ENCODE data around the gene ZNF521. TPM values are rescaled to one million over a fixed set of nuclear protein-coding genes. Genes with fewer than 3 reads are reported as not detected.
"Not testable (repeated sequence)": the region's sequence is repeated elsewhere in the genome, so short reads cannot be mapped to it uniquely, and the experiment has no call there.

The ZNF521 gene
- polyA plus RNA-seq, 1 donor, result 42.2 TPM

DNA sequence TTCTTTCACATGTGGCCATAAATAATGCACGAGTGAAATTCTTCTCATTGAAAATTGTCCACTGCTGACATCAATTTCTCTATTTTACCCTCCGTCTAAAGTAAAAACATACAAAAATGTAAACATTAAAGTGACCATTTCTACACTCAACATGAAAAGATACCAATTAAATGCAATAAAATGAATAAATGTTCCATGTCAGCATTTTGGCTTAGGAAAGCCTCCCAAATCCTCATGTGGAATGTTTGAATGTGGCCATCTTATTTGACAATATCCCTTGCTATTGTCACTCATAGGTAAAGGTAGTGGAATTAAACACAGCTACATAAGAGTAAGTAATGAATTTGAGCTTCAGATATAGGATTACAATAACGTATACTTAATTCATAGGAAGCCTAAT, 60.8 kb downstream of the ZNF521 start:
- DNase-seq, result no peak

DNA sequence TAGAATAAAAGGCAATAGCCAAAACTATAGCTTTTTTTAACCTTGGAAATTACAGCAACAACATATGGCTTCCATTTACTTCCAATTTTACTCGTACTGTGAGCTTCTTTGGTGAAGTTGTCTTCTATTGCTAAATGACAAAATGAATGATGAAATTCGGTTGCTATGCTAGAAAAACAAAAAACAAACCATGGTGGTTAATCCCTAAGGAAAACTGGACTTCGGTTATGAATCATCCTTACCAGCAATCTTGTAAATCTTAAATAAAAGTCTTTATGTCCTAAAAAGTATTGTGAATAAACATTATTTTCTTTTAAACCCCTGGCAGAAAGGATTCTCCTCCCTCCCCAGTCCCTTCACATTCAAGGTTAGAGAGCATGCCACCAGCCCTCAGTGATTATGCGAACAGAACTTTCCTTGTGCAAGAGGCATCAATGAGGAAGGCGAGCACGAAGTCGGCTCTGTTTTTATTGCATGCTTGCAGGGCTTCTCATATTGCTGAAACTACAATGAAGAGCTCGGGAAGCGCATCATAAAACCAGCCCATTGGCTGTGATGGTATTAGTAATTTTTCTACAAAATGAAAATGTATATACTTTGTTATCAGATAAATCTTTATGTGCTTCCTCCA, 62.9 kb downstream of the ZNF521 start:
- DNase-seq, result no peak

DNA sequence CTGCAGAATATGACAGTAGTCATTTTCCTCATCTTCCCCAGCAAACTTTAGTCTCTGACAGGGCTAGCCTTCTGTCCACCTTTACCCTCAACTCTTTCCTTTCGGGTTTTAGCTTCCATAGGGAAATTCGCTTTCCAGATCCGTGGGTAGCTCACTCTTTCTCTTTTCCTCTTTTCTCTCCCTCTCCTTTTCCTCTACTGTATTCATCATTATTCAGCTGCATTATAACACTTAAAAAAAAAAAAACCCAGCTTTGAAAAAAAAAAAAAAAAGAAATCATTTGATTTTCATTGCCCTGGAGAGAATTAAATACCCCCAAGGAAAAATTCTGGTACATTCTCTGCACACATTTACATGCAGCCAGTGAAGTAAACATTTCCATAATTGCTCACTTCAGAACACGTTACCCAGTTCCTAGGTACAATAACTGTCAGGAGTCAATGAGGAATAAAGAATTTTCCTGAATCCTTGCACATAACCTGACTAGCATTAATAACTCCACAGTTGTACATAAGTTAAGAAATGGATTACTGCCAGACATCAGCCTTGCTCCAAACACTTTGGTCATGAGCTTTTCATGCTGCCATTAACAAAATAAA, 63.5 kb downstream of the ZNF521 start:
- no peak for DNase-seq

DNA sequence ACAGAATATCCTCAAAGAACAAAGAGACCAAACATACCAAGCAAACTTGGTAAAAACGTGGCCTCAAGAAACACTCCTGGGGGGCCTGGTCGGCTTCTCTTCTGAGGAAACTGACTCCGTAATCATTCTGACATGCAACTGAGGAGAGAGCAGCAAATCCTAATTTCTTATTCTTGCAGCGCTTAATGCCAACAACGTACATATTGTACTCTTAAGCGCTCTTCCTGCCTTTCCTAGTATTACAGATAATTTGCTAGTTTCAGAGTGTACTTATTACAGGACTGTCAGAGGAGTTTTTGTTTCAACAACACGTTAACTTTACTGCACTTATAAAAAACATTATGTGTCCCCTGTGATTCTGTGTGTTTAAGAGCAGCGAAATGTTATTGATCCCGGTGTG, 64.9 kb downstream of the ZNF521 start:
- DNase-seq, result no peak

DNA sequence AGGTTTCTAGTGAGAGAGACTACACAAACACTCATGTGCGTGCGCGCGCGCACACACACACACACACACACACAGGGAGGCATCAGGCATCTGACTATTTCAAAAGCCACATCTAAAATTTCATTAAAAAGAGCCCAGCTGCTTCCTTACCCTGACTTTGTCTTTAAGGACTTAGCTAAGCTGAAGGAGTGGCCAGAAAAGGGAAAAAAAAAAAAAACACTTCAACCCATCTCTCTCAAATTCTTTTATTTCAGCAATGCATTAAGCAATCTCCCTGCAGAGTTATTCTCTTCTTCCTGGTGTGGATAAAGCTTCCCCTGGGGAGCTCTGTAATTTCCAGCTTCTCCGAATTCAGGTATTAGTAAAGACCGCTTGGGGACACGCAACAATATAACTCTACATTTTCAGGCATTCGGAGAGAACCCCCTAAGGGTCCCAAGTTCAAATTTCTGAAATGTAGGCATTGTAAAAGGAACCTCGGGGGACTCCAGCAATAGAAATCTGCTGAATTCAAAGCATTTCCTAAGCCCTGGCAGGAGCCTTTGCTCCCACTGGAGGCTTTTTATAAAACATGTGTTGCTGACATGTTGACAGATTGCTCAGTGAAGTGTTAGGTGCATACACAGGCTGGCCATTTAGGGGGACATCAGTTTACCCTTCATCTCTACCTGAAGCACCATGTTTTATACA, 67.0 kb downstream of the ZNF521 start:
- DNase-seq, result no peak

DNA sequence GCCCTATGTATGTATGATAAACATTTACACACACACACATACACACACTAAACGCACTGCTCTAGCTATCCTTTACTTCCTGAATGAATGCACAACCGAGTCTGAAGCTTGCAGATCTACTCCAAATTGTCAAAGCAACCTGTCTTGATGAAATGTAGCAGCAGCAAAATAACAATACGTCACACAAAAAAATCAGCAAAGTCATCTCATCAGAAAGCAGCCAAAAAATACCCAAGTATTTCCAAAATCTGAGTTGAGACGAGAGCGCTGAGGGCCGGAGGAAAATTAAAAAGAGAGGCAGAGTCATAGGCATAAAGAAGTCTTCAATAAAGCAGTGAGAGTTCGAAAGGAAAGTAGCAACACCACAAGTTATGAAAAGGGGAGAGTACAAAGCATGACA, 67.7 kb downstream of the ZNF521 start:
- DNase-seq, result no peak

DNA sequence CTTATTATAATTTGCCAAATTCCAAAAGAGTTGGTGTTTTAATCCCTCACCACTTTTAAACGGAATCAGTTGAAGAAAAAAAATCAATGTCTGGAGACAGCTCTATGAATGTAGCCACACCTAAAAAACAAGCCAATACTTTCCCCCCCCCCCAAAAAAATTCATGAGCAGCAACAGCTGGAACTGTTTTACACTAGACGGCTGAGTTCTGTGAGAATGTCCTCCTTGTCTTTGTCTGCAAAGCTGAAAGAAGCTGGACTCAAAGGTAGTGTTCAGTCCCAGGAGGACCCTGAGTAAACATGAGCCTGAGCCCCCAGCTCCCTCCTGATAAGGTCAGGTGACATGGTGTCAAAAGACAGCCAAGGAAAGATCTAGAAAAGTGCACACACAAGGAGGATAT, 68.2 kb downstream of the ZNF521 start:
- no peak for DNase-seq

DNA sequence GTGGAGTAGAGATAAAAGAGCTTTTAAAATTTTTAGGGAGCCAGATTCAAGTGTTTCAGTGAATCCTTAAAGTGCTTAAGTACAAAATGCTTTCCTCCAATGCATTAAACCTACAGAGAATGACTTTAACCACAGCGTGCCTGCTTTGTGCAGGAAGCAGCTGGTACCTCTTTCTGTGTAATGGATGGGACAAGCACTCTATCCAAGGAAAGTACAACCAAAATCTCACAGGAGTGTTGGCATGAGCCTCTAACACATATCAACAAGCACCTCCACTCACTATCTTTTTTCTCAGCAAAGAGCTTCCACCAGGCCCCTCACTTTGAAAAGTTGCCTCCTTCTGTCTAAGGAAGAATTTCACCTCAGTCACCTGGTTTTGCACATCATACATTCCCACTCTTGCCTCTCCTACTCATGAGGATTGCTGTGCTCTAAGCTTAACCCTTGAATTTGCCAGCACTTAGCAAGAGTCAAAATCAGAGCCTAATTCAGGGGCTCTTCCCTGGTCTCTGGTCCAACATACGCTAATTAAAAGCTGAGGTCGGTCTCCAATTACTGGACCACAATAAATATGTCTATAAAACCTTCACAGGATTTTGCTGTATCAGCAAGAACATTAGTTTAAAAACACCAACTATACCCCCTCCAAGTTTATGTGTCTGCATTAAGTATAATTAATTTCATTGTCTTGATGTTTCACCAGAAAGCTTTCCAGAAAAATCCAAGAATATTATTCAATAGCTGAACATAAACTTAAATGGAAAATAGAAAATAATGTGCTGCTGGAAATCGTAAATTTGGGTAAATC, 68.9 kb downstream of the ZNF521 start:
- no peak for DNase-seq

DNA sequence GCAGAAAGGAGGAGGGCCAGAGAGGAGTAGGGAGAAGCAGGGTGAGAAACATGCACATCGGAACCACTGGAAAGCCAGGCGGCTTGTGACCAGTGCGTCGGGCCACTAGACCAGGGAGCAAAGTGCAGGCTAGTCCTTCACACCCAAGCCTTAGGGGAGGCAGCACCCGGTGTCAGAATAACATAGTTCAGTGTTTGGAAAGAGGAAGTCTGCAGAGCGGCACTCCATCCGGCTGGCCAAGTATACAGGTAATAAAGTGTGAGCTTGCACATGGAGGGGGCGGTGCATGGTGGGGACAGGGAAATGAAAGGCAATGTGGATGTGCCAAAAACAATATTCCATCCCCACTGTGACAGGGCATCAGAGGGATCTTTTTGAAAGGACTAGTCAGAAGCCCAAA, 69.7 kb downstream of the ZNF521 start:
- no peak for DNase-seq

DNA sequence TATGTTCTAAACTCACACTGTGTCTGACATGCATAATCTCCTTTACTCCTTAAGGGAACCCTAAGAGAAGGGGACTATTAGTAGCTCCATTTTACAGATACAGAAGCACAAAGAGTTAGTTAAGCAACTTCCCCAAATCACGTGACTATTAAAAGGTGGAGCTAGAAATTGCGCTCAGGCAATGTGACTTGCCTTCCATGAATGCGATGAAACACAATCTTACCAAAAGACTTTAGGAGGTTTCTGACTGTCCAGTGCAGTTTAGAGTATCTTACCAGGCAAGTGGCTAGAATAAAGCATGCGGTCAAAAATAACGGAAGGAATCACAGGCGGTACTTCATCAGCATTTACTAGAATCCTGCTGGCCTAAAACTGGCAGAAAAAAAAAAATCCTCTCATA, 70.4 kb downstream of the ZNF521 start:
- DNase-seq, result no peak

DNA sequence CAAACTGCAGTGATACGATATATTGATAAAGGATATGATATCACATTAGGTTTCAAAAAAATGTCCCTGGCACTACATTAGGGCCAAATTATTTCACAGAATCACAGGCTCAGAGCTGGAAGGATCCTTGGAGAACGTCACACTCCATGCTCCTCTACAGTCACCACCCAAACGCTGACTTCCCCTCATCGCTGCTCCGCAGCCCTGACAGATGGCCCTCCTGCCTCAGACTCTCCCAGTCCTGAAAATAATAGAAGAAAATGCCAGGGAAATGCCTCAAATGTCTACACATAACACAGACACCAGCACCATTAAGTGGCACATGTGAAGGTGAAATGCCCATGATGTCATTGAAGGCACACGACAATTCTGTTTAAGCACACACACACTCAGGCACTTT, 72.0 kb downstream of the ZNF521 start:
- no peak for DNase-seq

DNA sequence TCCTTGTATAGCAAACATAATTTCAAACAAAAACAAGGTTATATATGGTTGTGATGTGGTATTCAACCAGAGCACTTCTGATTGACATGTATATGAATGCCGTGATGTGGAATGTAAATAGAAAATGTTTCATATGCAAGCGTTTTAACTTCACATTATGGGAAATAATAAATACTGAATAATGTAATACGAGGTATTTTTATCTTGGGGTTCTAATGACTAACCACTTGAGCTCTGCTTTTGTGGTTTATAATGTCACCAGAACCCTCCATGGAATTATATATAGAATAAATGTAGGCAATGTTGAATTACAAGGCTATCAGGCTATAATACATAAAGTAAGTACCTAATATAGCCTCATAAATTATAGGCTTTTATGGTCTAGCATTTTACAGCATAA, 72.4 kb downstream of the ZNF521 start:
- DNase-seq, result no peak

DNA sequence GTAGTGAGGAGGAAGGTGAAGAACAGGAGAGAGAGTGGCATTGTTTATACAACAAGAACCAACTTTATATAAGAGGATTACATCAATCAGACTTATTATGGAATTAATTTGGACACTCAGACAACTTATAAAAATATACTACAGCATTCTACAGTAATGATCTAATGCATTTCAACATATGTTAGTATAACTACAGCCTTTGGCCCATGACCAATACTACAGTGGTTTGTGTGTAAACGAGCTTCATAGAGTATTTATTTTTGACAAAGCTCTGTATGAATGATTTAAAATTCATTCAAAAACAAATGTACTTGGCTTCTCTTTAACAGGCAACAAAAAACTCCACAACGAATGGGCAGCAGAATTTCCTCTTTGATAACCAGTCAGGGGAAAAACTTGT, 72.8 kb downstream of the ZNF521 start:
- no peak for DNase-seq

DNA sequence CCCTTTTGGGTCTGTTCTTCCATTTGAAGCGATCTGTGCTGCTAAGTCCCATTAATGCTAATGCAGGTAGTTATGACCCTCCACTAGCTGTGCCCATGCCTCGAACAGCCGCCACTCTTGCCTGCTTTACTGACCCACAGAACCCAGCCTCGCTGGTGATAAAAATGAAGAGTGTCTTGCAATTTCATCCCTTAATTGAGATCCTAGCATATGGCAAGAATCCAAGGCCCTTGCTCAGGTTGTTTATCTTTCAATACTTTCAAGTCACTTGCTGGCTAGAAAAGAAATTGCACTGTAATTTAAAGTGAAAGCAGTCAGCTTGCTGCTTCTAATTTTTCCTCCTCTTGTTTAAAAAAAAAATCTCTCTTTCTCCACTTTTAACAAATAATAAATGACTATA, 73.6 kb downstream of the ZNF521 start:
- DNase-seq, result no peak

DNA sequence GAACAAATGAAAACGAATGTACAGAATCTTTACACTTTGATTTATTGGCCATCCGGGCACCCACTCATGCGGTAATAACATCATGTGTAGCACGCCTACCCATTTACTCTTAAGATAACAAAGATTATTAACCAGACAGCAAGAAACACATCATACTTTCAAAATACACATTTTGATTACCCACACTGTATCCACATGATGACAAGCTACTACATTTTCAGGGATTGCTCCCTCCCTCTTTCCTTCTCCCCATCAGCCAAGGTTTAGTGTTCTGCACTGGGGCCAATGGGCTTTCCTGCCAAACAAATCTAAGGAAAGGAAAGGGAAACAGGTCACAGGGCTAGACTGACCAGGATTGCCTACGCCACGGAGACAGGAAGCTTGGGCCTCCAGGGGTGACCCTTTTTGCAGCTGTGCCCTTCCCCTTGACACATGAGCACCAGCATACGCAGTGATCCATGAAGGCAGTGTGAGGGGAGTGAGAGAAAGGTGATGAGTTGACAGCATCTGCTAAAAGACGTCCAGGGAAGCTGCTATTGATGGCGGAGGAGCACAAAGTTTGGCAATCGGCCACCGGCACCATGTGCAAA, 76.5 kb downstream of the ZNF521 start:
- DNase-seq, result peak; percentile 81

DNA sequence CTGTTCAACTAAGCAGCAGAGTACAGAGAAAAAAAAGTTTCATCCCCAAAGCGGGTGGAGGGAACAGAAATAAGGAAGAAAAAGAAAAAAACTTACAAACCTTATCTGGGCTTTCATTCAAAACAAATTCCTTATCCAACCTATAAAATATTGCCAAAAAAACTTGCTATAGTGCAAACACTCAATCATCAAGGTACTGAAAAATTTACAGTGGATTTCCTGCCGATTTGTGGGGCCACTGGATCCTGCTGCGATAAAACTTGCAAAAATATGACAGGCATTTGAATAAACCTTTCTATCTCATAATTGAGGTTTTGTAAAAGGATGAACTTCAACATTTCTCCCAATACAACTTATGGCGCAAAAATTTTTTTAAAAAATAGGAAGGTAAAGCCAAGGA, 77.0 kb downstream of the ZNF521 start:
- DNase-seq, result no peak

DNA sequence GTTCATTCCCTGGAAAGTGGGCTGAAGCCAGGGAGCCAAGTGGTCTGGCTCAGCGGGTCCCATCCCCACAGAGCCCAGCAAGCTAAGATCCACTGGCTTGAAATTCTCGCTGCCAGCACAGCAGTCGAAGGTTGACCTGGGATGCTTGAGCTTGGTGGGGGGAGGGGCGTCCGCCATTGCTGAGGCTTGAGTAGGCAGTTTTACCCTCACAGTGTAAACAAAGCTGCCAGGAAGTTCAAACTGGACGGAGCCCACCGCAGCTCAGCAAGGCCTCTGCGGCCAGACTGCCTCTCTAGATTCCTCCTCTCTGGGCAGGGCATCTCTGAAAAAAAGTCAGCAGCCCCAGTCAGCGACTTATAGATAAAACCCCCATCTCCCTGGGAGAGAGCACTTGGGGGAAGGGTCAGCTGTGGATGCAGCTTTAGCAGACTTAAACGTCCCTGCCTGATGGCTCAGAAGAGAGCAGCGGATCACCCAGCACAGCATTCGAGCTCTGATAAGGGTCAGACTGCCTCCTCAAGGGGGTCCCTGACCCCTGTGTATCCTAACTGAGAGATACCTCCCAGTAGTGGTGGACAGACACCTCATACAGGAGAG, 84.9 kb downstream of the ZNF521 start:
- DNase-seq, result not testable (repeated sequence)

DNA sequence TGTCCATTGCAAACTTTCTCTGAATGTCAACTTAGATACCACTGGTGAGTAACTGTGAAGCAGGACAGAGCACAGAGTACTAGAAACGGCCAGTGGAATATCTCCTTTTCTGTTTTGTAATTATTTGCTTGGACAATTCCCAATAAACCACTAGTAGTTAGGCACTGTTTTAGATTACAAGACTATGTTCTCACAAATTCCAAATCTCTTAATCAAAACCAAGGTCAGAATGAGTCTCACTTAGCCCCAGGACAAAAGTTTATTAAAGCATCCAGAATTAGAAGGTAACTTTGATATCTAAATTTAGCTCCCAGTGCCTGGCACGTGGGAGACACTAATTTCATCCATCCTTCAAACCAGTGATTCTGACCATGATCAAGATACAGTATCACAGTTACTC, 89.0 kb downstream of the ZNF521 start:
- no peak for DNase-seq

DNA sequence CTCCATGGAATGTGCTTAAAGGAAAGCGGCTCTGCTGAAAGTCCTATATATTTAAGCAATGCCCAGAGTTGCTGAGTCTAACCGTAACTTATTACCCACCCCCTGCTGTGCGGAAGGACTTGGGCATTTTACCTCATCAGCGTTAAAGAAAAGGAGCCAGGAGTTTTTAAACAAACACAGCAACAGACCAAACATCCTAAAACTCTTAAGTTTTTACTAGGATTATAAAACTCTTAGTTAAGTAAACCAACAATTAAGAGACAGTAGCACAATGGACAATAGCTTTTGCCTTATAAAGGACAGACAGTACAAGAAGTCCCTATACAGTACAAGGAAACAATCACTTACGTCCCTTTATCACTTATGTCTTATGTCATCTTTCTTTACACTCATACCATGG, 90.2 kb downstream of the ZNF521 start:
- no peak for DNase-seq

DNA sequence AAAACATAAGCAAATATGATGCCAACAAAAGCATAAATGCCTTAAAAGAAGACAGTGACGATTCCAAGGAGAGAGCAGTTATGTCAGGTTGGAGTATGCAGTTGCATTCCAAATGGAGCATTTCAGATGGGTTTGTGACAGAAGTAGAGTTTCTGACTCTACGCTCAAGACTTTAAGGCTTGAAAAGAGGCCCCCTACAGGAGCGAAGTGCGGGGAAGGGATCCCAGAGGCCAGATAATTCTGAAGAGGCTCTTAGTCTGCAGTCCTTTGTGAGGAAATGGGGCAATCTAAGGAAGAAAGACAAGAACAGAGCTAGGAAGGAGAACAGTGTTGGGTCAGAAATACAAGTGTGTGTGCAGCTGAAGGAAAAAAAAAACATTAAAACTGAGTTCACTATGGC, 95.5 kb downstream of the ZNF521 start:
- DNase-seq, result no peak

DNA sequence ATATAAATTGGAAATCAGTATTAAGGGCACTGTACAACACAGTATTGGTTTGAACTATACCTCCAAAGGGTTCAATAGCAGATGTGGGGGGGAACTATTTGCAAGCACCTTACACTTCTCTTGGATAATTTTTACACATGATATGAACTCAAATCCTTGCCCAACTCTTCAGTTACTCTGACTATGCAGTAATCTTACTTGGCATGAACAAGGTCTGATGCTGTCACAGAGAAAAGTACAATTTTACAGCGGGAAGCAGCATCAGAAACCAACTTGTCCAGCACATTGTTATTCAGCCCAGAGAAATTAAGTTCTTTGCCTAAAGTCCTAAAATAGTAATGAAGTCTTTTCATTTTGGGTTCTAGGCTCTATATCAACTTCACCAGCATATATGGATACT, 98.2 kb downstream of the ZNF521 start:
- DNase-seq, result no peak

DNA sequence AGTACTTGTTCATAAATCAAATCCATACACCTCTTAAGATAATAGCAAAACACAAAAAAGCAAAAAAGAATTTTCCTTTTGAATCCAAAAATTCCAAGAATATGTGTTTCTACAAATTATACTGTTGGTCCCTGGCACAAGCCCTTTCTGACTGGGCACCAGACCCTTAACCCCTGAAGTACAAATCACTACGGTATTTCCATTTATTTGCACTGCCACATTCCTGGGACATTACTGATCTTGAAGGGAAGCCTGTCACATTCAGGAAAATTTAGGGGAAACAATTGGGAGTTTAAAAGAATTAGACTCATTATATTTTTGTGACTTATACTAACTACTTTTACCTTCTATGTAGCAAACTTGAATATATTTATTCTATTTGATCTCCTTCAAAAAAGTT, 98.8 kb downstream of the ZNF521 start:
- no peak for DNase-seq
